Measurements from ENCODE around the gene CCDC197. TPM values are rescaled to one million over a fixed set of nuclear protein-coding genes. Genes with fewer than 3 reads are reported as not detected.

Gene CCDC197
- total RNA-seq, 4 donors from 2014 or later: not detected

DNA sequence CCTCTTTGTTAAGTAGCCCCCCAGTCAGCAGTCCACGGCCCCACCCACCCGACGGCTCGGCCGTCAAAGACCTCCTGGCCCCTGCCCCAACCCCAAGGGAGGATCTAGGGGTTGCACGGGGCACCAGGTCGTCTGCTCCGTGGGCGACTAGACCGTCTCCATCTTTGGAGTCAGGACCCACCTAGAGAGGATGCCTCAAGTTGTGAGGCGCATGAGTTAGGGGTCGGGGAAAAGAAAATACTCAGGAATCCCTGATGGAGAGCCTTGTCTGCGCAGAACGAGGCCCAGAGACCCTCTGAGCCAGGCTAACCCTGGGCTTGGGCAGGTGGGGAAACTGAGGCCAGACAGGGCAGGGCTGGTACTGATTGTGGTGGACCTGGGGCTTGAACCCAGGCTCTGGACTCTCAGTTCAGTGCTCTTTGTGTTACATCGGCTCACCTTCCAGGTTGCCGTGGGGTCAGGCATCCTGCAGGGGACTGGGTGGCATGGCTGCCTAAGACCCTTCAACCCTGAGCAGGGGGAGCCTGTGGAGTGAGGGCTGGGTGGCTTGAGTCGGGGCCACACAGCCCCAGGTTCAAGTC is 29.9 kb downstream of the CCDC197 start:
- intact Hi-C loops (cut with DNase I; ENCODE audit: low total_unique reads): no loop called here
- TF ChIP-seq, protein P1, sequence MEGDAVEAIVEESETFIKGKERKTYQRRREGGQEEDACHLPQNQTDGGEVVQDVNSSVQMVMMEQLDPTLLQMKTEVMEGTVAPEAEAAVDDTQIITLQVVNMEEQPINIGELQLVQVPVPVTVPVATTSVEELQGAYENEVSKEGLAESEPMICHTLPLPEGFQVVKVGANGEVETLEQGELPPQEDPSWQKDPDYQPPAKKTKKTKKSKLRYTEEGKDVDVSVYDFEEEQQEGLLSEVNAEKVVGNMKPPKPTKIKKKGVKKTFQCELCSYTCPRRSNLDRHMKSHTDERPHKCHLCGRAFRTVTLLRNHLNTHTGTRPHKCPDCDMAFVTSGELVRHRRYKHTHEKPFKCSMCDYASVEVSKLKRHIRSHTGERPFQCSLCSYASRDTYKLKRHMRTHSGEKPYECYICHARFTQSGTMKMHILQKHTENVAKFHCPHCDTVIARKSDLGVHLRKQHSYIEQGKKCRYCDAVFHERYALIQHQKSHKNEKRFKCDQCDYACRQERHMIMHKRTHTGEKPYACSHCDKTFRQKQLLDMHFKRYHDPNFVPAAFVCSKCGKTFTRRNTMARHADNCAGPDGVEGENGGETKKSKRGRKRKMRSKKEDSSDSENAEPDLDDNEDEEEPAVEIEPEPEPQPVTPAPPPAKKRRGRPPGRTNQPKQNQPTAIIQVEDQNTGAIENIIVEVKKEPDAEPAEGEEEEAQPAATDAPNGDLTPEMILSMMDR (IDR thresholded peaks at IDR 0.05): no peak
- TF ChIP-seq POLR2A (IDR thresholded peaks at IDR 0.05): no peak

DNA sequence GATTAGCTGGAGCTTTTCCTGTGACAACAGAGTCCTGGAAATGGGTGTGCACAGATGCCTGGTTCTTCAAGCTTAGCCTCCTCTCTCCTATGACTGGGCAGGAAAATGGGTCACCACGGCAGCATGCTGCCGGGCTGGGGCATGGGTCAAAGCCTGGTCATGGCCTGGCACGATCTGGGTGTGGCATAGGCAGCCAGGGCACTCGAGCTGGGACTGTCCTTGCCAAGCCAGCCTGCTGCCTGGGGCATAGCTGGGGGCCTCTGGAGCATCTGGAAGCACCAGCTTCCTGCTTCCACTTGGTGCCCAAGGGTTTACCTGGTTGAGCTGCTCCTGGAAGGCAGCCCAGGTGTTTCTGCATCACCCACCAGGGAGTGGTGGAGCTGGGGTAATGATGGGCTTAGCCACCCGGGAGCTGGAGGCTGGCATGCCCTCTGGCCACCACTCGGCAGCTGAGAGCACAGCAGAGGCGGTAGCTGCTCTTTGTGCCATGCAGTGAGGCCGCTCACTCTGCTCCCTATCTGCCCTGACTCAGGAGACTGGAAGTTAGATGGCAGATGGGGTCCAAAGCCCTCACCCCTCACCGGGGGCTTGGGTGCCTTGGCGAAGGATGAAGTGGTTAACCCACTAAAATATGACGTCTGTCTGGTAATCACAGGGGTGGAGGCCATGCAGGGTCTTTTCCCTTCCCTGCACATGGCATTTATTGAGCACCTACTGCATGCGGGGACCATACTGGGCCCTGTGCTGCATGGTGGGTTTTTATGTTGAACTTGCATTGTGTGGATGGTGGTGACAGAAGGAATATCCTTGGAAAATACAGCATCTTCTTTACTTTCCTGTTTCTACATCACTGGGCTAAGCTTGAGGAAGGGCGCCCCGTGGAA is 30.7 kb downstream of the CCDC197 start:
- intact Hi-C loops (cut with DNase I; ENCODE audit: low total_unique reads): no loop called here
- Histone ChIP-seq H3K4me3 (no peak overlapping the region), H3K27me3 (no peaks in the 10 kb centered on the region), H3K27ac (no peak overlapping the region), H3K4me1 (no peaks in the 10 kb centered on the region), H3K36me3 (no peaks in the 10 kb centered on the region), H3K9me3 (no peaks in the 10 kb centered on the region)
- no peak for DNase-seq
- TF ChIP-seq POLR2A (IDR thresholded peaks at IDR 0.05): no peak
- TF ChIP-seq, protein P1 (IDR thresholded peaks at IDR 0.05): no peak

More for the DNA sequence above, 29.9 kb downstream of the CCDC197 start:
- Histone ChIP-seq H3K36me3 (no peaks in the 10 kb centered on the region), H3K27ac (no peak overlapping the region), H3K9me3 (no peaks in the 10 kb centered on the region), H3K4me3 (peak overlapping the region; percentile 39 to 62), H3K4me1 (no peaks in the 10 kb centered on the region), H3K27me3 (no peaks in the 10 kb centered on the region)
- no peak for DNase-seq

DNA sequence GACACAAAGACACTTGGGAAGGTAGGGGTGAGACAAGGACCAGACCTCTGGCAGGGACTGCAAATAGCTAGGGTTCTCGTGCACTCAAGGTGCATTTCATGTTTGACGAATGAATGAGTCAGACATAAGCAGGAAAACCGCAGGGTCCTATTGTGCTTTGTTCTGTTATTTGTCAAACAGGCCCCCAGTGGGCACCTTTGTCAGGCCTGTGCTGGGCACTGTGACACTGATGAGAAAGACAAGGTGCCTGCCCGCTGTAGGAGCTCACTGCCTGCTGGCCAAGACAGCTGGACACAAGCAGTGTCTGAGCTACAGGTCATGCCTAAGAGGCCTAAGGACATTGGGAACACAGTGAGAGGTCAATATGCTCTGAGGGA is 31.3 kb downstream of the CCDC197 start:
- TF ChIP-seq, protein P1 (IDR thresholded peaks at IDR 0.05): no peak
- no peak for TF ChIP-seq POLR2A (IDR thresholded peaks at IDR 0.05)
- H3K9me3 ChIP-seq: no peaks in the 10 kb centered on the region
- H3K27ac ChIP-seq: no peak overlapping the region
- DNase-seq: no peak
- no peak overlapping the region for H3K4me3 ChIP-seq
- no peaks in the 10 kb centered on the region for H3K36me3 ChIP-seq
- H3K27me3 ChIP-seq: no peaks in the 10 kb centered on the region
- H3K4me1 ChIP-seq: no peaks in the 10 kb centered on the region
- intact Hi-C loops (cut with DNase I; ENCODE audit: low total_unique reads): no loop called here

DNA sequence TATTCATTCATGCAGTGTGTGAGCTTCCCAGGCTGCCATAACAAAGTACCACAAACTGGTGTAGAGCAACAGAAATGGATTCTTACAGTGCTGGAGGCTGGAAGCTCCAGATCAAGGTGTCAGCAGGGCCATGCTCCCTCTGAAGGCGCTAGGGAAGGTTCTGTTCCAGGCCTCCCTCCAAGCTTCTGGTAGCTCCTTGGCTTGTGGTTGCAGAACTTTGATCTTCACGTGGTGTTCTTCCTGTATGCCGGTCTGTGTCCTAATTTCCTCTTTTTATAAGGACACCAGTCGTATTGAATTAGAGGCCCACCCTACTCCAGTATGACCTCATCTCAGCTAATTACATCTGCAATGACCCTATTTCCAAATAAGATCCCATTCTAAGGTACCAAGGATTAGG is 32.2 kb downstream of the CCDC197 start:
- Histone ChIP-seq H3K36me3 (no peaks in the 10 kb centered on the region), H3K4me1 (no peaks in the 10 kb centered on the region), H3K9me3 (no peaks in the 10 kb centered on the region), H3K27me3 (no peaks in the 10 kb centered on the region), H3K4me3 (no peak overlapping the region), H3K27ac (no peak overlapping the region)
- intact Hi-C loops (cut with DNase I; ENCODE audit: low total_unique reads): no loop called here
- no peak for DNase-seq
- TF ChIP-seq, protein P1 (IDR thresholded peaks at IDR 0.05): no peak
- no peak for TF ChIP-seq POLR2A (IDR thresholded peaks at IDR 0.05)

DNA sequence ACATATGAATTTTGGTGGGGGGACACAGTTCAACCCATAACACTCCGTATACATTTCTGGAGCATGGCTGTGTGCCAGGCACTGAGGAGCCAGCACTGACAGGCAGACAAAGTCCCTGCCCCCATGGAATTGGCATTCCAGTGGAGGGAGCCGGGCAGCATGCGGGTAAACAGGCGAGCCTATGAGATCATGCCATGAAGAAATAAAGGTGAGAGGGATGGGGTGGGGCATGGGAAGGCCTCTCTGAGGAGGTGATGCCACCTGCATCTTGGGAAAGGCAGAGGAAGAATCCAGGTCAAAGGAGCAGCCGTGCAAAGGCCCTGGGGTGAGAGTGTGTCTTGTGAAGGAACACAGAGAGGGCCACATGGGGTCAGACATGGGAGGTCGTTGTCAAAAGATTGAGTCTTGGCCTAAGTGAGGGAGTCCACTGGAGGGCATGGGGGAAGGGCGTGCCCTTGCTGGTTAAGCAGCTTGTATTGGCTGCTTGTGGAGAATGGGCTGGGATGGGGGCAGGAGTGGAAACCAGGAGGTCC is 32.6 kb downstream of the CCDC197 start:
- intact Hi-C loops (cut with DNase I; ENCODE audit: low total_unique reads): no loop called here
- H3K9me3 ChIP-seq: no peaks in the 10 kb centered on the region
- no peak for DNase-seq
- no peak overlapping the region for H3K27ac ChIP-seq
- H3K4me3 ChIP-seq: no peak overlapping the region
- H3K4me1 ChIP-seq: no peaks in the 10 kb centered on the region
- H3K36me3 ChIP-seq: no peaks in the 10 kb centered on the region
- TF ChIP-seq POLR2A (IDR thresholded peaks at IDR 0.05): no peak
- TF ChIP-seq, protein P1 (IDR thresholded peaks at IDR 0.05): no peak
- H3K27me3 ChIP-seq: no peaks in the 10 kb centered on the region

Data from uterus (tissue), 4 donors.